HG03097 (cell line): ENCODE data around the gene PRR16.

ENCODE experiments used
- ATAC-seq: cut with Tn5 transposase; IDR thresholded peaks from one replicate; pipeline ENCODE4 v1.9.1; 2021; ENCODE audit not compliant: unreplicated experiment, low FRiP score

PRR16 gene

DNA sequence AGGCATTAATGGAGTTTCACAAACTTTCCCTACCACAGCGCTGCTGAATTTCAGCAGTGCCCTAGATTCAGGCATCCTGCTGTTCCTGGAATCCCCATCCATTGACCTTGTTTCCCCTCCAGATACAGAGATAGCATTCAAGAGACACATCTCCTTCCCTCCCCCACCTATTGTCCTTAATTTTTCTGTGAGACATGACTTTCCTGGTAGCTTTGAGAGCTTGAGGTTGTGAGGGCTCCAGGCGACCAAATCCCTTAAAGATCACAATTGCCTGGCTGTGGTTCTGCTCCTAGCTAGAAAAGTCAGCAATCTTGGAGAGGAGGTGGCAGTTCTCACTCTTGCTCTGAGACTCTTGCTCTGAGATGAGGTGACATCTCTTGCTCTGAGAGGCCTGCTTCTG is 48.0 kb downstream of the PRR16 start:
- ATAC-seq = no peak

- ATAC-seq = no peak
Measured at GRCh38 chr5:120512791-120513650, 48.9 kb downstream of the PRR16 start.

GRCh38 chr5:120516805-120517204 is 52.7 kb downstream of the PRR16 start:
- ATAC-seq = no peak

- no peak for ATAC-seq
Measured at GRCh38 chr5:120517607-120518252, 53.6 kb downstream of the PRR16 start.

GRCh38 chr5:120518581-120518980 is 54.5 kb downstream of the PRR16 start:
- ATAC-seq = no peak

DNA sequence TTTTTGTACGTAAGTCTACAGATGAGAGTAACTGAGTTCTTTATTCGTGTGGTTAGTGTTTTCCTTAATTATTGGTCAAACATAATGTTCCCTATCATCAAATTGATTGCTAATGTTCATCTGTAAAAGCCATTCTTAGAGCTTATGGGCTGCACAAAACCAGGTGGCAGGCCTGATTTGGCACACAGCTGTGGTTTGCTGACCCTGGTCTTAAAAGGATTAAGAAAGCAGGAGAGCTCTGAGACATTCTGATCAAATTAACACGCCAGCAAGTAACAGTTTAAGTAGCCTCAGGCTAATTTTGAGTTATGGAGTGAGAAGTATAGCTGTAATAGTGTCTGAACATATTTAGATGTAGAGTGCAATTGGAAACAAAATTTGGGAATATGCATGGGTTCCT is 63.2 kb downstream of the PRR16 start:
- ATAC-seq = no peak

DNA sequence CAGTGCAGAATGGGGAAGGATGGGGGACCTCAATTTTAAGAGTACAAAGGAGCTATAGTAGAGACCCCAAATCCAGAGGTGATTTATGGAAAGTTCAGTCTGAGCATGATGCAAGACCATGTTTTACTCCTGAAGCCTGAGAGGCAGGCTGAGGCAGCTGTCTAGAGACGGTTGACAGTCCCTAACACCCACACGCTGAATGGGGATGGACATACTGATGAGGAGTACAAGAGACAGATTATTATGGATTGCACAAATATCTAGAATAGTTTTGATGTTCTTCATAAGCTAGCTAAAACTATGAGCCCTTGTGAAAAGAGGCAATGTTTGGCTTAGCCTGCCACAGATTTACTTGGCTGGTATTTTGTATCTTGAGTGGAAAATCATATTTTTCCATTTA is 64.5 kb downstream of the PRR16 start:
- ATAC-seq = no peak

- ATAC-seq = no peak
Measured at GRCh38 chr5:120529386-120529785, 65.3 kb downstream of the PRR16 start.

GRCh38 chr5:120531215-120531614 is 67.1 kb downstream of the PRR16 start:
- no peak for ATAC-seq

DNA sequence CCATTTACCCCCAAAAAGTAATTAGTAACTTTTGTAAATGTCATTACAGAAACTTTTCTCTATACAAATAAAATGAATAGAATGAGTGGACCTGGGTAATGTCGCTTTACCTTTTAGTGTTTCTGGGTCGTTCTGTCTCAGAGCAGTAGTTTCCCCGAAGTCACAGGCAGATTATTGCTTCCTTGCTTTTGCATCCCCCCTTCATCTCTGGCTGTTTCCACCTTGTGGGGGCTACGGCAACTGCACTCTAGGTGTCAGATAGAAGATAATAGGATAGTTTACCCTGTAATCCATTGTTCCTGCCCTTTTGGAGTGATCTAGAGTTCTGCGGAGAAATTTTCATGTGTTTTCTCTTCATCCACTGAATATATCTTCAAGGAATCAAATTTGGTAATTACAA is 68.7 kb downstream of the PRR16 start:
- ATAC-seq = no peak

- ATAC-seq = no peak
Measured at GRCh38 chr5:120533581-120533980, 69.5 kb downstream of the PRR16 start.

DNA sequence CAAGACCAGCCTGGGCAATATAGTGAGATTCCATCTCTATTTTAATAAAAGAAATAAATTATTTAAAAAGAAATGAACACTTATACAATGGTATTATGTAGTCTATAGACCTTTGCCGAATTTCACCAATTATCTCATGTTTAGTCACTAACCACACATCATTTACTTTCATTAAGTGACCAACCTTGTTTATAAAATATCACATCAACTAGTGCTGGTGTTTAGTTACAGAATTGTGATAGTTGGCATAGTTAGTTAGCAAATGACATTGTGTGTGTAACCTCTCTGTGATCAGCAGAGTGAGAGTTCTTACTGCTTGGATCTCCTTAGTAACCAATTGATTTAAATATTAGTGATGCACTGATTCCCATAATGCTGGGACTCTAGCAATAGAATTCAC is 71.8 kb downstream of the PRR16 start:
- no peak for ATAC-seq

GRCh38 chr5:120538149-120538548 is 74.0 kb downstream of the PRR16 start:
- no peak for ATAC-seq

DNA sequence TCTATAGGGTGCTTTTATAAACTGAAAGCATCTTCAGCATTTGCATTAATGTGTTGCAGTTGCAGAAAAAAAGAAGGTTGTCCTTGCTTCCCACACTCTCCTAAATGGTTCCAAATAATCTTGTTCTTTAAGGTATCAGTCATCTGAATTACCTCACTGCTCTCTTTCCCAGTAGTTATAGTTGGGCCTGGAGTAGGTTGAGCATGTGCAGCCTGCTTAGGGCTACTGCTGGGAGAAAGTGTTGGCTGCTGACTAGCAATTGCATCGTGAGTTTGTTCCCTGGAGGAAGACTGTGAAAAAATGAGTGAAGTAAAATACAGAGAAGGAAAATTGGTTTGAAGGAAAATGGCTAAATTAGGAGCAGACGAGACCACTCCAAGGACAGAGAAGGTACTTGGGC is 74.5 kb downstream of the PRR16 start:
- no peak for ATAC-seq

- no peak for ATAC-seq
Measured at GRCh38 chr5:120539471-120539870, 75.4 kb downstream of the PRR16 start.

GRCh38 chr5:120540097-120540496 is 76.0 kb downstream of the PRR16 start:
- ATAC-seq = no peak

DNA sequence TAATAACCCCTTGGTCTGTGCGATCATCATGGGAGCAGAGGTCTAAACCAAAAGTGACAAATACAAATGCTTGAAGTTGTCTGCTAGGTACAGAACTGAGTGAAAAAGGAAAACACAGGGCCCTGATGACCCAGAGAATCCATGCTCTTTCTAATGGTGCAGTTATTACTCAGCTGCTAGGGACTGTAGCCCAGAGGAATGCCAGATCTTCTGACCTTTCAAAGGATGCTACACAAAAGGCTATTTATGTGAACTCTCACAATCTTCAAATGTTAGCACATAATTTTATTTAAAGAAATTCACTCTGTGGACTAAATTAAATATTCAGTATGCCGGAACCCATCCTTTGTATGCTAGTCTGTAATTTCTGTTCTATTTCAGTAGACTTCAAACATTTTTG is 79.9 kb downstream of the PRR16 start:
- ATAC-seq = no peak

GRCh38 chr5:120545007-120545406 is 80.9 kb downstream of the PRR16 start:
- ATAC-seq = no peak

DNA sequence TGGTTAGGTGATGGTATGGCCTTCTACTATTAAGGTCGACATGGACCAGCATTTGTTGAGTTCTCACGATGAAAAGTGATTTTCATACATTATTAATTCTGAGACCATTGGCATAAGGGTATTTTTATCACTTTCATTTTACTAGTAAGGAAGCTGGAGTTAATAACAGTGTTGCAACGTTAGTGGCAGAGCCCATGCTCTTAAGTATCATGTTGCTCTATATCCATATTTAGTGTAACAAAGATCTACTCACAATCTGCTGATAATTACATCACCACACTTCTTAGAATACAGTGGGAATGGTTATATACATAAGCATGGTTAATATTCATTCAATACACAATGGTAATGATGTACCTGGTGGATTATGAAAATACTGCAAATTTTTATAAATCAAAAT is 81.9 kb downstream of the PRR16 start:
- ATAC-seq = no peak

DNA sequence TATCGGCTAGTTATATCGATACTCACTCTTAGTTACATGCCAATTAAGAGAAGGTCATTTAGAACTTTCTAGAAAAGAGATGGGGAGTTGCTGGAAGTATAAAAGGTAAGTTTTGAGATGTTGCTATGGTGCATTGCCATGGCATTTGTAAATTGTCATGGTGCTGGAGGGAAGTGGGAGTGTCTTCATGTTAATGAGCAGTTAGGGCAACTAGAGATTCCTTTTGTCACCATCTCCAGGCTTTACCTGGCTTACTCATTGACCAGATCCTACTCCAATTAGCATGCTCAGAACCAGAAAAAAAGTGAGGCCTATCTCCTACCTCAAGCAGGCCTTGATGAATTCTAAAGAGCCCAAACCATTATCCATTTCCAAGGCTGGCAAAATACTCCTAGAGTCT is 82.8 kb downstream of the PRR16 start:
- no peak for ATAC-seq

DNA sequence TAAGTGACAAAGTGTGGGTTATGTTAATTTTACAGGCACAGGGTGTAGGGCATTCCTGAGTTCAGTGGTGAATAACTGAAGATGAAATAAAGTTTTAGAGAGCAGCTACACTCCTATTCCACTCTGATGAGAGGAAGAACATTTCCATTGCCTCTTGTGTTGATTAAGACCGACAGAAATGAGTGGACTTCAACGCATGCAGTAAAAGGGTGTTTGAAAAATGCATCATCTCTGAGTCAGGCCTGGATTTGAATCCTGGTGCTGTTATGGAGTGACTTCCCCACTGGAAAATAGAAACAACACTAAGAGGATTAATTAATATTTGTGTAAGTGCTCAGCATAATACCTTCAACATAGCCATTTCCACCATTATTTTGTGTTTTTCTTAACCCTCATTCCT is 86.3 kb downstream of the PRR16 start:
- no peak for ATAC-seq

GRCh38 chr5:120552638-120553037 is 88.5 kb downstream of the PRR16 start:
- ATAC-seq = no peak
